Activated CD4-positive, alpha-beta T cell treated with anti-CD3 and anti-CD28 coated beads for 48 hours (primary cell): ENCODE data around the gene TNFRSF1A.

ENCODE experiments used
- DNase-seq: peaks from one replicate; pipeline ENCODE4 v3.0.0-alpha.2; 2020

TNFRSF1A gene

GRCh38 chr12:6374028-6374785 is 32.3 kb upstream of the TNFRSF1A start:
- DNase-seq, result no peak

- no peak for DNase-seq
Observed at GRCh38 chr12:6373022-6373787, 31.3 kb upstream of the TNFRSF1A start.

- no peak for DNase-seq
Observed at GRCh38 chr12:6372403-6373003, 30.6 kb upstream of the TNFRSF1A start.

- no peak for DNase-seq
Observed at GRCh38 chr12:6370994-6371754, 29.3 kb upstream of the TNFRSF1A start.

- DNase-seq, result no peak
Observed at GRCh38 chr12:6370576-6370935, 28.7 kb upstream of the TNFRSF1A start.

- DNase-seq, result no peak
Observed at GRCh38 chr12:6369916-6370575, 28.2 kb upstream of the TNFRSF1A start.

GRCh38 chr12:6368906-6369525 is 27.1 kb upstream of the TNFRSF1A start:
- no peak for DNase-seq

- peak; percentile 46 for DNase-seq
Observed at GRCh38 chr12:6367969-6368892, 26.4 kb upstream of the TNFRSF1A start.

- DNase-seq, result peak; percentile 45
Observed at GRCh38 chr12:6367065-6367968, 25.4 kb upstream of the TNFRSF1A start.

GRCh38 chr12:6364044-6364374 is 22.1 kb upstream of the TNFRSF1A start:
- DNase-seq, result peak; percentile 40

- DNase-seq, result peak; percentile 76
Observed at GRCh38 chr12:6363330-6364043, 21.6 kb upstream of the TNFRSF1A start.

- DNase-seq, result no peak
Observed at GRCh38 chr12:6363010-6363329, 21.1 kb upstream of the TNFRSF1A start.

- DNase-seq, result no peak
Observed at GRCh38 chr12:6362403-6362802, 20.5 kb upstream of the TNFRSF1A start.

- DNase-seq, result no peak
Observed at GRCh38 chr12:6361834-6362233, 20.0 kb upstream of the TNFRSF1A start.

GRCh38 chr12:6360578-6361490 is 19.0 kb upstream of the TNFRSF1A start:
- DNase-seq, result peak; percentile 36

- no peak for DNase-seq
Observed at GRCh38 chr12:6360080-6360571, 18.2 kb upstream of the TNFRSF1A start.

- no peak for DNase-seq
Observed at GRCh38 chr12:6358881-6359280, 17.0 kb upstream of the TNFRSF1A start.

GRCh38 chr12:6356374-6356820 is 14.5 kb upstream of the TNFRSF1A start:
- DNase-seq, result no peak
